NCI-H2081 treated with DMSO at 0.1 percent for 48 hours (cell line): ENCODE measurements around the gene IGSF21.

ENCODE experiments used
- DNase-seq: peaks from one replicate; lab custom pipeline; 2025; lab: John Stamatoyannopoulos, UW

IGSF21 gene

DNA sequence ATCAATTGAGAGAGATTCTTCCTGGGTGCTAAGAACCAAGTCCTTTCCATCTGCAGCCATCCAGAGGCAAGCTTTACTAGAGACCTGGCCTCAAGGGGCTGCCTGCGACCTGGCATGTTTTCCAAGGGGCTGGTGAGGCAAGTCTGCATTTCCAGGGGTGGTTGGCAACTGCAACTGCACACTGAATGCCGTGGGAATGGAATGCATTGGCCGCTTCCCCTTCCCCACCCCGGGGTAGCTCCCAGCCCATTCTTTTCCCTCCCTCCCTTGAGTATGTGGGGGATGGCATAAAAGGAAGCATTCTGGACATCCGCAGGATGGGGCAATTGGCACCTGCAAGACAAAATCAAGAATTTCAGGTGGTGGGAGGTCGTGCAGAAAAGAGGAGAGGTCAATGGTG lies 155.1 kb downstream of the IGSF21 start:
- no peak for DNase-seq

DNA sequence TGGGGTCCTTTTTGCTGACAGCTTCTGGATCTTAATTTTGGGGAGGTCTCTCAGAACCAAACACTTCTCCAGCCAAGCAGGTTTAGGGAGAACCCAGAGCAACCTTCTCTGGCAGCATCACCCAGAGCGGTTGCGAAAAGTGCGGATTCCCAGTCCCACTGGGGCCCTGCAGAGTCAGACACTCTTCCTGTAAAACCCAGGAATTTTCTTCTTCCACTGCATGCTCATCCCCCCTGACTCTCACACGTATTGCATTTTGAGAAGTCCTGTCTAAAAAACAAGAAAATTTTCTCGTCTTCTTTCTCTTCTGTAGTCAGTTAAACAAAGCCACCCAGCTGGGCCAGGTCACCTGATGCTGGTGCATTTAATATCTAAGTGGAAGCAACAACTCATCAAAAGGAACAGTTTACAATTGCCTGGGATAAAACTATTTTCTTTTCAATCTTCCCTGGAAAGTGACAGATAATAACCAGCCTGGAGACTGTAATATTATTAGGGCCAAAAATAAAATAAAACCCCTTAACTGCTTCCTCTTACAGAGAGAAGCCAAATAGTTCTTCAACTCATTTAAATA lies 156.0 kb downstream of the IGSF21 start:
- DNase-seq = no peak

DNA sequence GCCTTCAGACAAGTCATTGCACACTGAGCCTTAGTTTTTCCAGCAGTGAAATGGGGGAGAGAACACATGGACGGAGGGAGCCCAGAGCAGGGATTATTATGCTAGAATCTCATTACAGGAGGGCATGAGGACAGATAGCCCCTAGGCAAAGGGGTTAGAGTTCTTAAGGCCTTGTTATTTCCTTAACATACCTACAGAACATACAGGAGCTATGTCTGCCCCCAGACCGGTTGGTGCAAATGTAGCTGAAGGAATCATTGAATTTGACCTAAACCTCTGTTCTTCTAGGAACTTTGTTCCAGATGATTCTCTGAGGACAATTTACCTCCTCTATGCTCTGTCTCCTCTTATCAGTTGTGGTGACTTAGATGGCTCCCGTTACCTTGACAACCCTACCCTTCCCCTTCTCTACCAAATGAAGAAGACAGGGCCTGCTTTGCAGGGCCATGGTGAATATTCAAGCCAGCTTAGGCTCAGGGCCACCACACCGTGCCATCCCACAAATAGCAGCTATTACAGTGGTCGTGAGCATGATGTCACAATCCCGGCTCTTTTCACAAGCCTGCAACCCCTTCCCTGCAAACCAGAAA lies 156.9 kb downstream of the IGSF21 start:
- DNase-seq = no peak

DNA sequence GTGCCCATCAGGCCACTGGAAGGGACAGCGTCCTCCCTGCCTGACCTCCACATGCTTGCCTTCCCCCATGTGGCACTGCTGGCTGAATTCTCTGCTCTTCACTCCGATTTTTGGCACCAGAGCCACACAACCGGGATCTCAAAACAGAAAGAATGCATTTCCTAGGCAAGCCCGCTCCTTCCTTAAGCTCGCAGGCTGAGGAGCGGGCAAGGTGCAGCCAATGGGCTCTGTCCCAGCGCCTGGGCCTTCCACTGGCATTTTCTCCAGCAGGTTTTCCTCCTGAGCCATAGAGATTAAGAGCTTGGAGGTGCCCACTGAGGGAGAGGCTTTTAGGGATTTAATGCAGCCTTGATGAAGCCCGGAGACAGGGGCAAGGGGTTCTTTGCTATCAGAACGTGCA lies 158.0 kb downstream of the IGSF21 start:
- DNase-seq = no peak

DNA sequence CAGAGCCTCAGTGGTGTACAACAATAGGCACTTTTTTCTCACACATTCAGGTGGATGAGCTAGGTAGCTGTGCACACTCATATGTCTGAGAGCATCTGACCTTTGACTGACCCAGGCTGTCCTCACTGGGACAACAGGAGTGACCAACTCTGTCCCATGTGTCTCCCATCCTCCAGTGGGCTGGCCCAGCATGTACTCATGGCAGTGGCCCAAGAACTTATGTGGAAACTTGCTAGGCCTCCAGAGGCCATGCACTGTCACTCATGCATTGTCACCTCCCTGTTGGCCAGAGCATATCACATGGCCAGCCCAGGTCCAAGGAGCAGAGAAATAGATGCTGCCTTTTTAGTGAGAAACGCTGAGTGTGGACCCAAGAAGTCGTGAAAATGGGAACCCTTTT lies 158.8 kb downstream of the IGSF21 start:
- DNase-seq = no peak

DNA sequence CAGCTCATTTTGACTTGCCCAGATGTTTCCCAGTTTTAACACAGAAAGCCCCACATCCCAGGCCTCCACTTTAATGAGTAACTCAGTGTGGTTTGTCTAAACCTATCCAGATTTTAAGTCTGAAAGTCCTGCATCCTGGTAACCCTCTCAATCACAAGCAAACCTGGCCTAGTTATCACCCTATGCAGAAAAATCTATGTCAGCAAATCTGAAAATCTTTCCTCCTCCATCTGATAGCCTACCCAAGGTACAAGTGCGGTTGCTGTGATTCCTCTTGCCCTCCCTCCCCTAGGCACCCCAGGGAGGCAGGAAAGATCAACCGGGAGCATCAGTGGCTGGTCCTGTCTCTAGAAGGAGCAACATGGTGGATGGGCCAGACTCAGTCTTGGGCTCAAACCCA lies 163.7 kb downstream of the IGSF21 start:
- DNase-seq = no peak

DNA sequence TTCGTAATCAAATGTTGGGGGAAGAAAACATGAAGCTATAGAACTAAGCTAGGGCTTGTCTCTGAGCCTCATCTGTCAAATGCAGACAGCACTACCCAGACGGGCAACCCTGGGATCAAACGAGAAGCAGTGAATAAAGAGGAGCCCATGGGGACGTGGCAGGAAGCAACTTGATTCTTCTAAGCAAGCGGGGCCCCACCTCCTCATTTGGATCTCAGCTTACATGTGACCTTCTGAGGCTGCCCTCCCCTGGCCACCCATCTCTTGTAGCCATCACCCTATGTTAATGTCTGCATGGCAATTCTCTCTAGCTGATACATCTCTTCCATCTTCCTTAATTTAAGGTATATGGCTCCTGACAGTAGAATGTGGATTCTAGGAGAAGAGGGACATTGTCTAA lies 171.3 kb downstream of the IGSF21 start:
- DNase-seq = no peak

DNA sequence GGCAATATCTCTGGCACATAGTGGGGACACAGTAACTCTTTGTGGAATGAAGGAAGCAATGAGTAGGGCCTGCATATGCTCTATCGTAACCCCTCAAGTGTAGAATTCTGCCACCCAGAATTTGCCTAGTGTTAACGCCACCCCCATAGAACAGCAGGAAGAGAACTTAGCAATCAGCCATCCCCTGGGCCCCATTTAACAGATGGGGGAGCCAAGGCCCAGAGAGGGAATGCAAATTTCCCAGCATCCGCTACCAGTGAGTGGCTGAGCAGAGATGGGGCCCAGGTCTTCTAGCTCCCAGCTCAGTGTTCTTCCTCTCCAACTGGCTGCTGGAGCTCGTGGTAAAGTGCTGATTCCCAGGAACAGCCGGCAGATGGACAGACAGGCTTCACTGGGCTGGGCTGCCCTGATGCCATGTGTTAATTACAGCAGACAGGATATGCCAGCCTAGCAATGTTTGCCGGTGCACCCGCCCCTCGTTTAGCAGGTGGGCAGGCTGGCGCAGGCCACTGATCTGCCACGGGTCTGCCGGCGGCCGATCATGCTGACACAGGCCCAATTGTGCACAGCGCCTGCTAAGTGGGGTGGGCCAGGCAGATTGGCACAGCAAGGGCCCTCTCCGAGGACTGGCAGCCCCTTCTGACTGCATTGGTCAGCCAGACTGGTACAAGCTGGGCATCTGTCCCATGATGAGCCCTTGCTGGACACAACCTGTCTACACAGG lies 171.9 kb downstream of the IGSF21 start:
- DNase-seq = no peak

DNA sequence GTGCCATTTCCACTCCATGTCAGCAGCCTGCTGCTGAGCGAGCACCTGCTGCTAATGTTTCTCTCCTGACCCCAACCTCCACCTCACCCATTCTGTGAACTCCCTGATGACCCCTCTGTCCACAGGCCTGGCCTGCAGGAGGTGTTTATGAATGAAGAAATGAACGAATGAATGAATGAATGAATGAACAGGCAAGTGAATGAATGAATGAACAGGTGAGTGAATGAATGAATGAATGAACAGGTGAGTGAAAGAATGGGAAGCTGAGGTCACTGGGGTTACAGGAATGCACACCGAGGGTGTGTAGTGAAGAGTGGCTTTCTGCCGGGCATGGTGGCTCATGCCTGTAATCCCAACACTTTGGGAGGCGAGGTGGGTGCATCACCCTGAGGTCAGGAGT lies 173.4 kb downstream of the IGSF21 start:
- DNase-seq = no peak

DNA sequence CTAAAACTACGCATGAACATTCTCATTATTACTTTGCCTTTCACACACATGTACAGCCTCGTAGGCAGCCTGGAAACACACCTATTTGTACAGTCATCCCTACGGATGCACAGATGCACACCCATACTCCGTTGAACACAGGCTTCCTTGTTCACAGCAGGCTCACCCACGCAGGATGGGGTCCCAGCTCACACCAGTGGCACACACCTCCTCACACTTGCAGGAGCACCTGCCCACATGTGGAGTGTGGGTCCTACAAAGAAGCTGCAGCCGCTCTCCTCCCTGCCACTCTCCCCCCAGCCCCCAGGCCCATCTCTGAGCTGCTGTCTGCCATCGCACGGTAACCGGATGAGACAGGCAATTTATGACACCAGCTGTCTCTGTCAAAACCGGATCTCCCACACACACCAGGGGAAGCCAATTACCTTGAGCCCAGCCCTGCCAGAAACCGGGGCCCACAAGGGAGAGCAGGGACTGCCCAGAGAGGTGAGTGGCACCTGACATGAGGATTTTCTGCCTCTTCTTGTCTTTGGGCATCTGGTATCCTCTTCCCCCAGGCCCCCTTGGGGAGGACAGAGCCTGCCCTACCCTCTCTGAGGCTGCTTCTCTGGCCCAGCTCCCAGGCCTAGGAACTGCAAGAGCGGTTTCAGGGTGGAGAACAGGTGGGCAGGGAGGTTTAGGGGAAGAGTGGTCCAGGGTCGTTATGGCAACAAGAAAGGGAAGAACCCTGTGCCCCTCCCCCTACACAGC lies 175.4 kb downstream of the IGSF21 start:
- DNase-seq = no peak

DNA sequence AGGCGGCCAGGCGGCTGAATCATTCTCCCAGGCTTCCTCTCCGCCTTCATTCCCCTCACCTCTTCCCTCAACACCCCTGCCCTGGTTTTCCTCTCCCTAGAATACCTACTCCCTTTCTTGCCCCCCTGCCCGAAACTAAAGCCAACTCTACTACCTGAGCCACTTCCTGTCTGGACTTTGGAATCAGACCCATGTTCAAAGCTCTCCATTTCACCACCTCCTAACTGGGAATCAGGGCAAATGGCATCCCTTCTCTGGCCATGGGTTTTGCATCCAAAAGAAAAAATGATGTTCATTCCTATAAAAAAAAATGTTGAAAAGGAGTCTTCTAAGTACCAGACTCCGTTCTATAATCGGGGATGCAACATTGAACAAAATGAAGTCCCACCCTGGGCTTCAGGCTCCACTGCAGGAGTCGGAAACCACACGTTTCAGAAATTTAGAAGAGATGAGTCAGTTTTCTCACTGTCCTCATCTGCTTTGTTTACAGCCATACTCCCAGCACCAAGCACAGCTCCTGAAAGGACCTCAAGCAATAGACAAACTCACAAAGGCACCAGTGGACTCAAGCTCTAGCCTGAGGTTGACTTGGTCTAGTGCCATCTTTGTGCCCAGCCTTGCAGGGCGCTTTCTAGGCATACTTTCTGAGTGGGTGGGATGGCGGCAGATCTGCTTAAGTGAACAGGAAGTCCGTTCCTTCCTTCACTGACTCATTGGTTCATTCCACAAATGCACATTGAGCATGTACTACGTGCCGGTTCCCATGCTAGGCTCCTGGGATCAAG lies 176.2 kb downstream of the IGSF21 start:
- no peak for DNase-seq

DNA sequence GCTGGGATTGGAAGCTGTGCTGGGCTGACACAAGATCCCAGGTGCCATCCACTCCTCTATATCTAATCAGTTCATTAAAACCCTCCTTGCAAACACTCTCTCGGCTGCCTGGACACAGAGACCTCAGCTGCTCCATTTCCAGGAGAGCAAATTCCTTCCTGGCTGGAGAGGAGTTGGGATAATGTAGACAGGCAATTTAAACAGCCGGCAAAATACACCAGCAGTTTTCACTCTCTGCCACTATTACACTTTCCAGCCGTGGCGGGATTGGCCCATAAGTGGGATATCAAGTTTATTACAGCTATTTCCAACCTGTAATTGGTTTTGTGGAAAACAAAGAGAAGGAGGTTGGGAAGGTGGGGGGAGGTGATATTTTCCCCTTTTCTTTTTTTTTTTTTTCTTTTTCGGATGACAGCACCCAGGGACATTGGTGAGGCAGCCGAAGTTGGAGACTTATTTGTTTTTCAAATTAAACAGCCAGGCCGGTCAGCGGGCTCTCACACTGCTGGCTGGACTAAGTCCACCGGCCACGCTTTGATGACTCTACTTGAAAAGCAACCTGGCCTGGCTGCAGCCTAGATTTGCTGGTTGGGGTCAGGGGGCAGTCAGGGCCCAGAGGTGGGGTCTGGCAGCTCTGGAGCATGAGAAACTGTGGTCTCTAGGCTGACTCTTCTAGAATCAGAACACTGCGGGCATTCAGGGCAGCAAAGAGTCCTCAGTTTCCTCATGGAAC lies 177.4 kb downstream of the IGSF21 start:
- no peak for DNase-seq

DNA sequence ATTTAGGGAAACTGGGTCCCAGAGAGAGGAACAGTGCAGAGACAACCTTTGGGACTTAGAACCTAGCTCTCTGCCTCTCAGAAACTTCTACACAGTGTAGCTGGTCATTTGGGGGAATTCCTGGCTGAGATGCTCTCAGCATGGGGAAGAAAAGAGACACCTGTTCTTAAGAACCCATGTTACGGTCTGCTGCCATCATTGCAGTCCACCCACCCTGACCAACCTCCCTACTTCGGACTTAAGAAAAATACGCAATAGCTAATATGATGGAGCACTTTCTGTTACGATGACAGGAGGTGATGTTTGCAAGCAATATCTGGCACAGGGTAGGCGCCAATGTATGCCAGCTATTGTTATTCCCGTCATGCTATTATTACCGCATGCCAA lies 177.9 kb downstream of the IGSF21 start:
- DNase-seq = no peak

DNA sequence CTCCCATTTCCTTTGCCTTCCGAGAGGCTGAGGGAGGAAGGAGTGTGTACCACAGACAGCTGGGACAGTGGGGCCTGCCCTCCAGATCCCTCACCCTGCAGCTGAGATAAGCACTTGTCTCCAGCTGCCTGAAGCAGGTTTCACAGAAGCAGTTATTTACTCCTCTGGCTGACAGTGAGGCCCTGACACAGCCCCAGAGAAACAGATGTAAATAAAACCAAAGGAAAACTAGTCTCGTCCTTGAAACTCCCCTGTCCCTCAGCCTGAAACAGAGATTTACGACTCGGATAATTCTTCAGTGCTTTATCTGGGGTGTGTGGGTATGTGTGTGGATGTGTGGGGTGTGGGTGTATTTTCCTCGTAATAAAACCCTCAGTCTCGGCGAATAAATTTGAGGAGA lies 181.1 kb downstream of the IGSF21 start:
- DNase-seq = no peak

DNA sequence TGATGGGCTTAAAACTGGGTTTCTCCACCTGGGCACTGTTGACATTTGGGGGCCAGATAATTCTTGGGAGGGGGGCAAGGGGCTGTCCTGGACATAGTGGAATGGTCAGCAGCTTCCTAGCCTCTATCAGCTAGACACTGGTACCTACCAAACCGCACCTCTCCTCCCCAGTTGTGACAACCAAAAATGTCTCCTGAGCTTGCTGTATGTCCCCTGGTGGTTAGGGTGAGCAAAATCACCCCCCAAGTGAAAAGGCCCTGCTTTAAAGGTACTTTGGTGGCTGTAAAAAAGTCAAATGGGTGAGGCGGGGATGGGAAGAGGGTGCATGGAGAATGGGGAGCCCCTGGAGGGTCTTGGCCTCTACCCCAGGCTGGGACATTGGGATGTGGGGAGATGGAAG lies 182.0 kb downstream of the IGSF21 start:
- DNase-seq = no peak

DNA sequence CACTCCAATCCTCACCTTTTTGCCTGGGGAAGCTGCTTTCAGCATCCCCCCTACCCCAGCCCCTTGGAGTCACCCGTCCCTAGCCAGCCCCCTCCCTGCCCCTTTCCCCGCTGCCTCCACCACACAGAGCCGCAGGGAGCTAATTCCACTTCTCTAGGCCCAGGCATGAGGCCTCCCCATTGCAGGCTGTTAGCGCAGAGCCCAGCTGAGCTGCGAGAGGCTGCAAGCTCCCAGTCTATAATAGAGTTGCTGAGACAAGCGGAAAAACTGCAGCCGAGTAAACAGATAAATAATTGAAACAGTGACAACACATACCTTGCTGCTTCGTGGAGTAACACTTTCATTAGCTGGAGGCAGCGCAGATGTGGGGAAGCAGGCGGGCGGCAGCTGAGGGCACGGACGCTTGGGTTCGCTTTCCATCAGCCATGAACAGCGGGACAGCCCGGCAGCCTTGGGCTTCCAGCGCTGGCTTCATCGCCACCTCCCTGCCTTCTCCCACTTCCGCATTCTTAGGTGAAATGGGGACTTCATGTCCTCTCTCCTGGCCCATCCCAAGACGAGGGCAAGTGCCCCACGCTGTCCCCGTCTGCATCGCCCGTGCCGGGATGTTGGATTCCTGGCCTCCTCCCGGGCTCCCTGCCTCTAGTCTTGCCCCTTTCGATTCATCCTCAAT lies 183.3 kb downstream of the IGSF21 start:
- DNase-seq = no peak

DNA sequence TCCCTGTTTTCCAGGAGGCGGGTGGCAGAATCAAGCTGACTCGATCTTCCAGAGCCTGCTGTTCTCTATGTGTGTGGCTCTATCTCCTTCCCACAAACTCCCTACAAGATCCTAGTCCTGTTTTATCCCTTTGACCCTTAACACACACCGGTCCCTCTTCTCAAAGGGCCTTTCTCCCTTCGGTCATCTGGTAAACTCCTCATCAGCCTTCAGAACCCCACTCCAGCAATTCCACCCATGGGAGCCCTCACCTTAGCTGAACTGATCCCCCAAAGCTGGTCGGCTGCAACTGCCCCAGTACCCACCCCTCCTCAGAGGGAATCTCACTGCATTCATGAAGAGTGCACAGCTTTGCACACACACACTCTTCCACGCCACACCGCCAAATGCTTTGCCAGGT lies 184.9 kb downstream of the IGSF21 start:
- DNase-seq = no peak

DNA sequence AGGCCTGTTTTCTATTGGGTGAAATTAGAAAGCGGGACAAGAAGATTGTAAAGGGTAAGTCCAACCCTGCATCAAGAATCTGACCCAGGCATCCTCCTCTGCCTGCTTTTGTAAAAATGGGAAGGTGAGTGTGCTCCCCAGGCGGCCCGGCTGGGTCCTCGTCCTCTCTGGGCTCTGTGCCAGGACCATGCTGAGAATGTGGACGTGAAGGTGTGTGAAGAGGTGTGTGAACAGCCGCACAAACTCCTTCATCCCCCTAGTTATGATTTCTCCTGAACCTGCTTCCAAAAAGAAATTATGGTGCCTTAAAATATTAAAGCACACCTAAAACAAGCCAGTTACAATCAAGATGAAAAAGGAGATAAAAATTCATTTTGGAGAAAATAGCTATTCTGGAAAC lies 185.7 kb downstream of the IGSF21 start:
- no peak for DNase-seq

DNA sequence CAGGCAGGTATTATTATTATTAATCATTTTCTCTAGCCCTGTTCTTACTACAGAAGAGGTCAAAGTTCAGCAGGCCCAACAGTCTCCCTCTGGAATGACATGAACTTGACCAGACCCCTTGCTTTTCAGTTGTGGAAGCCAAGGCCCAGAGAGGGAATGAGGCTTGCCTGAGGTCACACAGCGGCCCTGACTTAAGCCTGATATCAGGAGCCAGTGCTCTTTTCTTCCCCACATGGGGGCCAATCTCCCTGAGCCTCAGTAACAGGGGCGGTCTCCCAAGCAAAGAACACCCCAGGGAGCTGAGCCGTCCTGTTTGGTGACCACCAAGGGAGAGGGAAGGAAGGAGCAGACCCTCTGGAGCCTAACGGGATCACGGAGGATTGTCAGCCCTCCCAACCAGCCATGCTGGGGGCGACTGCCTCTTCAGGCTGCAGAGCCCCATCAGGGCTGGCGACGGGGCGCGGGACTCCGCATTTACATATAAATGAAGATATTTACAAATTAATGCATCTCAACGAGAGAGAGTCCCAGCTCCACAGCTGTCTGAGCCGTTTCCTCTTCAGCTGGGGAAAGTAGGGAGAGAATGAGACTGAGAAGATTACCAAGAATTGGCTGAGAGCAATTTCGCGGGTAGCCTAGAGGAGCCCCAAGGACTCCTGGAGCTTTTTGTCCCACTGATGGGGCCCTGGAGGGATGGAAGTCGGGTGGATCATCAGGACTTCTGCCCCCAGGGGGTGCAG lies 187.0 kb downstream of the IGSF21 start:
- no peak for DNase-seq

DNA sequence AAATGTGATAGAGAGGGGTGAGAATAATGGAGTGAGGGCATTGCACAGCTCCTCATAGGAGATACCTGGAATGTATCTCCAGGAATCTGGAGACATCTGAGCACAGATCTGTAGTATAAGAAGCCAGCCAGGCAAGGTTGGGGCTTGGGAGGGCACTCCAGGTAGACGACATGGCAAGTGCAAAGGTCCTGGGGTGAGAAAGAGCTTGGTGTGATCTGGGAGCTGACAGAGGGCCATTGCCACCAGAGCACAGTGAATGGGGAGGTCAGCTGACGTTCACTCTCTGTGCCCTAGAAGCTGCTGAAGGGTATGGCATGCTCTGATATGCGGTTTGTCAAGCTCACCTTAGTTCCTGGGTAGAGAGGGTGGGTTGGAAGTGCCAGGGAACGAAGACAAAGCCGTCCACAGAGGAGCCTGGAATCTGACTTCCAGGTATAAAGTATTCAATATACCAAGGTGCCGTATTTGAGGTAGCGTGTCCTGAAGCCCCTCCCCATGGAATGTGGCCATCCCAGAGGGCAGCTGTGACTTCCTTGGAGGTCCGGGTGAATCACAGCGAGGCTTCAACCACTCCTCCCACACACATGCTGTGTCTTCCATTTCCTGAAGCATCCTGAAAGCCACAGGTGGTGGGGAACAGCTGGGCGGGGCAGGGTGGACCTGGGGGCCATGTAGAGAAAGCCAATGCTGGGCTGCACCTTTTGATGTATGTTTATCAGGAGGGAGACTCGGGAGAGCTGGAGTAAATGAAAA lies 190.5 kb downstream of the IGSF21 start:
- no peak for DNase-seq
